T follicular helper cell (primary cell): Measurements from ENCODE around the gene TARP.

Experiments
- DNase-seq: peaks from one replicate; pipeline ENCODE4 v3.0.0-alpha.2; 2020; ENCODE audit warnings: low read depth

The TARP gene

DNA sequence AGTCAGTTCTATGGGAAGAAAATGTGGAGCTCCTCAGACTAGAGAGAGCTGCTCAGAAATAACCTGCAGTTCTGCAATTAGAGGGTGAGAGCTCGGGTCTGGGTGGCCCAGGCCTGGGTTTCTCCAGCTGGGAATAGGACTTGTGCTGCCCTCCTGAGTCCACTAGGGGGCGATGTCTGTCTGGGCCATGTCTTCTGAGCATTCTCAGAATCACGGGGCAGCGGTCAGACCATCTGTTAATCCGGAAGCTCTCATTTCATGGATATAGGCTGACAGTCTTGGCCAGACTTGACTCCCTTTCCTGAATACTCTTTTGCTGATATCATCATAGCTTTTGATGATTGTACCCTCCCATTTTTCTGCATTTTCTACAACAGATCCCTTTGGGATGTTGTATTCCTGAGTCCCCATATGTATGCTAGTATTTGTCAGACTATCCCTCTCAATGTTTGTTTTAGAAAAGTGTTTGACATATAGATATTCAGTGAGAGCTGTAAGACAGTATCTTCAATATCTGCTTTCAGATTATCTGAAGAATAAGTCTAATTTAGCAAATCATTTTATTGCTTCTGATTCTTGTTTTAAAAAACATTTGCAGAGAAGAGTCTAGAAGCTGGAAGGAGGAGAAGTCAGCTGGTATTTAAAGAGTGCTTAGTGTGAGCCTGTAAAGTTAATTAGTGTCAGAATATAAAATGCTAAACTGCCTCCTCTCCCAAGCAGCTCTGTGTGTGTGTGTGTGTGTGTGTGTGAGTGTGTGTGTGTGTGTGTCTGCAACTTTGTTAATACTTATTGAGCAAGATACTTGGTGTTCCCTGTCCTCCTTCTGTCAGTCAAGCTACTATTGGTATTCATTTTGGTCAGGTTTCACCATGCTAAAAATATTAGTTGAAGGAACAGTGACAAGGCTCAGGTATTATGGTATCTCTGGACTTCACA, 57.4 kb downstream of the TARP start:
- DNase-seq: peak; percentile 55

DNA sequence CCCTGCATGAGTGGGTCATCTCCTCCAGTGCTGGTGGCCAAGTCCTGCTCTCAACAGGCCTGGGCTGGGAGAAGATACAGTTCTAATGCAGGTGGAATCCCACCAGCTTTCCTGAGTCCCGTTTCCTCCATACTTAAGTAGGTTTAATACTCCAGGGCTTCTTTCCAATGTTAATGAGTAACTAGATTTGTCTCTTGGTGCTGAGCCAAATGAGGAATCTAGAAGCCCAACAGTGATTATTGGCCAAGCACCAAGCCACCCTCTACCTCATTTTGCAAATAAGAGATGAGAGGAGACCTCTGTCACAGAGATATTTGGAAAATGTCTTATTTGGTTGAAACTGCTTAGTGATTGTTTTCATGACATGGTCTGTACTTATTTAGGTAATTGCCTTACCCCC, 58.3 kb downstream of the TARP start:
- DNase-seq: no peak

DNA sequence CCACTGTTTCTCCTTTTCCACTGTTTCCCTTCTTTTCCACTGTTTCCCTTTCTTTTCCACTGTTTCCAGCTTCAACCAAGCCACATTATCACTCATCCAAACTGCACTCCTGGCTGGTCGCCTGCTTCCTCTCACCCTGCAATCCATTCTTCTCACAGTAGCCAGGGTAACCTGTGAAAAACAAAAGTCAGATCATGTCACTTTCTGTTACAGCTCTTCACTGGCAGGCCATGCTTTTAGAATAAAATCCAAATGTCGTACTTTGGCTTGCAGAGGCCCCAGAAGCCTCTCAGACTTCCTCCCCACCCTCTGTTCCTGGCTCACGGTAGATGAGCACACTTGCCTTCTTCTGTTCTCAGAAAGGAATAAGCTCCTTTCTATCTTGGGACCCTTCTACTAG, 61.5 kb downstream of the TARP start:
- no peak for DNase-seq

GRCh38 chr7:38211486-38211885, 62.0 kb downstream of the TARP start:
- DNase-seq: no peak
